Activated naive CD4-positive, alpha-beta T cell treated with anti-CD3 and anti-CD28 coated beads, Interleukin-2, amount 50 U/mL, for 72 hours (primary cell): ENCODE results near the gene CNTNAP2. TPM values are rescaled to one million over a fixed set of nuclear protein-coding genes. Genes with fewer than 3 reads are reported as not detected.

Source experiments
- ATAC-seq, 2 donors: fragments of 150-1000 bp; cut with Tn5 transposase; 2 replicates each; pipeline ENCODE4 v1.10.0; 2021; ENCODE audit warnings: mild to moderate bottlenecking in 2 of 2, moderate library complexity in 2 of 2
- DNase-seq, 2 donors: peaks; one replicate each; pipeline ENCODE4 v3.0.0; 2021 to 2022; ENCODE audit warnings: low spot score in 2 of 2
- H3K27ac Mint-ChIP-seq, 2 donors: one replicate each; pipeline ENCODE4 v1.8.0; 2022; ENCODE audit warnings: mild to moderate bottlenecking in 2 of 2, mixed read lengths in 2 of 2
- H3K36me3 Mint-ChIP-seq, 2 donors: one replicate each; pipeline ENCODE4 v1.8.0; 2022; ENCODE audit warnings: mixed read lengths in 2 of 2
- H3K9me3 Mint-ChIP-seq, 2 donors: one replicate each; pipeline ENCODE4 v1.8.0; 2022; ENCODE audit warnings: mixed read lengths in 2 of 2
- total RNA-seq, 2 donors: library from RNA; stranded (reverse); gene quantifications; one replicate each; pipeline ENCODE4 v1.2.3, GENCODE V29; 2022

The CNTNAP2 gene
- total RNA-seq = not detected

DNA sequence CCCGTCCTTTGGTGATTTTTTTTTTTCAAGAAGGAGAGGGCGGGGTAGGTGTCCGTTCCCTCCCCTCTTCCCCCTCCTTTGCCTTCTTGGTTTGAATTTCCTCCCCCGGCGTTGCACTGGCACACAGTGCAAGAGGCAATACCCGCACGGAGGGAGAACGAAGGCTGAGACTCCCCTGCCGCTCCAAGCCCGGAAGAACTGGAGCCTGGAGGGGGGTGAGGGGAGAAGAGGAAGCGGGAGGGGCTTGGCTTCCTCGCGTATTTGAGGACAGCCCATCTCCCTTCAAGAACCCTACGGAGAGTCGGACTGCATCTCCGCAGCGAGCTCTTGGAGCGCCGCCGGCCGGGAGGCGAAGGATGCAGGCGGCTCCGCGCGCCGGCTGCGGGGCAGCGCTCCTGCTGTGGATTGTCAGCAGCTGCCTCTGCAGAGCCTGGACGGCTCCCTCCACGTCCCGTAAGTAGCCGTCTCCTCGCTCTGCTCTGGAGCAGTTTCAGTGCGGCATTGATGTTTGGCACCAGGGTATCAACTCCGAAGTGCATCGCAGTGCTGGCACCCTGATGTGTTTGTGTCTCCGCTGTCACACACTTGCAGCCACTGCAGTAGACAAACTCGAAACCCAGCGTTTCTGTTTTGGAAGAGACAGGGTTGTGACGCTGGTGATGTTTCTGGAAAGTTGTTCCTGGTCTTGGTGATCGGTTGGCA lies at the start of gene CNTNAP2:
CNTNAP2 (plus strand) TSS at position 281 of the 702 bp plus-strand sequence; CDS start at position 357, 76 bp downstream.
- ATAC-seq (peak in 1 of 2 donors; percentile 38), DNase-seq (no peak)
- Mint-ChIP-seq H3K9me3 (peaks cover 7 to 10% of the 10 kb centered on the region in 2 donors), H3K27ac (no peak within 1 kb of the TSS), H3K36me3 (peaks cover 0 to 14% of the 10 kb centered on the region in 2 donors)

DNA sequence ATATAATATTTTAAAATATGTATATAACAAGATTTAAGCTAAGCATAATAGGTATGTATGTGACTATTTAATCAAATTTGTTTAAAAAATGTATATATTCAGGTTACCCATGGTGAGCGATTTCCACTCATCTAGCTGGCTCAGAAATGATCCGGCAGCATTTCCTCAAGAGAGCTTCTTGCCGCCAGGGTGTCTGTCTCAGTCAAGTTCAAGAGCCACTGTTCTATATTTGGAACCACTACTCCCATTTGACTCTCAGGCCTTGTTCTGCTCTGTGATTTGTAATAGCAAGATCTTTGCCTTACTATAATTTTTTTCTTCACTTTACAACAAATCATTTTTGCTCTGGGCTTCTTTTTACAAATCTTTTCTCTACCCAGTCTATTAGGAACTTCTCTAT lies 48.7 kb upstream of the CNTNAP2 start:
- ATAC-seq (no peak), DNase-seq (no peak)
- H3K27ac Mint-ChIP-seq = no peak overlapping the region
- no peaks in the 10 kb centered on the region for H3K9me3 Mint-ChIP-seq
- H3K36me3 Mint-ChIP-seq = no peaks in the 10 kb centered on the region

DNA sequence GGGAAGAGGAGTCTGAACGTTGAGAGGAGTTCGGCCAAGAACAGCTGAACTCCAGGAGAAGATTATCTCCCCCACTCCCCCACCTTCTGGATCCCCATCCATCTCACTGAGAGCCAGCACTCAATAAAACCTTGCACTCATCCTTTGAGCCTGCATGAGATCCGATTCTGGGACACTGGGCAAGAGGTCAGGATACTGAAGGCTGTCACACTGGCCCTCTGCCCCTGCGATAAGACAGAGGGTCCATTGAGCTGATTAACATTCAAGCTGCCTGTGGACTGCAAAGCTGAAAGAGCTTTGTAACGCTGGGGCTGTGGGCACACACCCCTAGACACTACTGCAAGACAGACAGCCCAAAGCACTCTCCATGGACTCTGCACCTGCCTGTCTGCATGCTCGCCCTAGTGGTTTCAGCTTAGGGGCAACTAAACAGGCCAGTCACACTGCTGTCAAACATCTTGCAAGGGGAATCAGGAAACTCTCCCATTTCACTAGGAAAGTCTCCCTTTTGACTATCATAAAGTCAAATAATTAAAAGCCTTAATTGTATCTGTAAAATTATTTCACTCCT lies 42.3 kb upstream of the CNTNAP2 start:
- Mint-ChIP-seq H3K27ac (no peak overlapping the region), H3K36me3 (no peaks in the 10 kb centered on the region), H3K9me3 (peaks cover 0 to 5% of the 10 kb centered on the region in 2 donors)
- ATAC-seq (no peak), DNase-seq (no peak)

- no peak for ATAC-seq
- no peak for DNase-seq
- Mint-ChIP-seq H3K36me3 (no peaks in the 10 kb centered on the region), H3K27ac (no peak overlapping the region), H3K9me3 (peaks cover 0 to 5% of the 10 kb centered on the region in 2 donors)
Observed at GRCh38 chr7:146076344-146076743, 40.3 kb upstream of the CNTNAP2 start.

GRCh38 chr7:146084086-146084485 lies 32.5 kb upstream of the CNTNAP2 start:
- H3K36me3 Mint-ChIP-seq = no peaks in the 10 kb centered on the region
- DNase-seq (no peak), ATAC-seq (no peak)
- H3K9me3 Mint-ChIP-seq = no peaks in the 10 kb centered on the region
- no peak overlapping the region for H3K27ac Mint-ChIP-seq

GRCh38 chr7:146090023-146090645 lies 26.5 kb upstream of the CNTNAP2 start:
- no peak for DNase-seq
- H3K36me3 Mint-ChIP-seq = no peaks in the 10 kb centered on the region
- no peaks in the 10 kb centered on the region for H3K9me3 Mint-ChIP-seq
- peak in 1 of 2 donors; percentile 56 for ATAC-seq
- no peak overlapping the region for H3K27ac Mint-ChIP-seq

GRCh38 chr7:146094356-146094755 lies 22.2 kb upstream of the CNTNAP2 start:
- DNase-seq (no peak), ATAC-seq (no peak)
- Mint-ChIP-seq H3K27ac (no peak overlapping the region), H3K9me3 (peaks cover 0 to 4% of the 10 kb centered on the region in 2 donors), H3K36me3 (no peaks in the 10 kb centered on the region)

GRCh38 chr7:146096994-146097393 lies 19.6 kb upstream of the CNTNAP2 start:
- Mint-ChIP-seq H3K36me3 (no peaks in the 10 kb centered on the region), H3K9me3 (peaks cover 0 to 4% of the 10 kb centered on the region in 2 donors), H3K27ac (no peak overlapping the region)
- no peak for ATAC-seq
- no peak for DNase-seq

- DNase-seq (no peak), ATAC-seq (no peak)
- H3K36me3 Mint-ChIP-seq = no peaks in the 10 kb centered on the region
- no peak overlapping the region for H3K27ac Mint-ChIP-seq
- H3K9me3 Mint-ChIP-seq = no peaks in the 10 kb centered on the region
Observed at GRCh38 chr7:146106319-146106718, 10.3 kb upstream of the CNTNAP2 start.

DNA sequence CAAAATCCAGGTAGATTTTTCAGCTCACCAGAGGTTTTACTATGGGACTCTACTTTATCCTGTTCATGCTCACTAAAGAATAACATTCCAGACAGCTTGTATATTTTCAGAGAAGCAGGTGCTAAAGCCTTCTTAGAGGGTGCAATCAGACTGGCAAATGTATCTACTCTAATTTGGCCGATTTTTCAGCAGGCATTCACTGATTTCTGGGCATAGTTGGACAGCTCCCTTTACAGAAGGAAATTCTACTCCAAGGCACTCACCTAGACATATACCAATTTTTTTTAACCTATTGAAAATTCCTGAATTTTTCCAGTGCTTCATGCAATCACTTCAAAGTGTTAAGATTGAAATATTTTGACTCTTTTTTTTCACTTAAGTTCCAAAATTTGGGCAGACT lies 3.8 kb upstream of the CNTNAP2 start:
- ATAC-seq = no peak
- Mint-ChIP-seq H3K36me3 (peaks cover 0 to 14% of the 10 kb centered on the region in 2 donors), H3K27ac (no peak overlapping the region), H3K9me3 (peaks cover 7 to 10% of the 10 kb centered on the region in 2 donors)
- no peak for DNase-seq

GRCh38 chr7:146115548-146115850 lies 1.1 kb upstream of the CNTNAP2 start:
- H3K9me3 Mint-ChIP-seq = peaks cover 7 to 10% of the 10 kb centered on the region in 2 donors
- no peak for ATAC-seq
- DNase-seq = no peak

GRCh38 chr7:146115851-146116520 lies 615 bp upstream of the CNTNAP2 start:
- Mint-ChIP-seq H3K27ac (no peak overlapping the region), H3K9me3 (peaks cover 7 to 10% of the 10 kb centered on the region in 2 donors), H3K36me3 (peaks cover 0 to 14% of the 10 kb centered on the region in 2 donors)
- peak in 1 of 2 donors; percentile 62 for ATAC-seq
- DNase-seq = peak in 1 of 2 donors; percentile 16

More at GRCh38 chr7:146115548-146115850, 1.1 kb upstream of the CNTNAP2 start:
- peaks cover 0 to 14% of the 10 kb centered on the region in 2 donors for H3K36me3 Mint-ChIP-seq
- no peak overlapping the region for H3K27ac Mint-ChIP-seq

DNA sequence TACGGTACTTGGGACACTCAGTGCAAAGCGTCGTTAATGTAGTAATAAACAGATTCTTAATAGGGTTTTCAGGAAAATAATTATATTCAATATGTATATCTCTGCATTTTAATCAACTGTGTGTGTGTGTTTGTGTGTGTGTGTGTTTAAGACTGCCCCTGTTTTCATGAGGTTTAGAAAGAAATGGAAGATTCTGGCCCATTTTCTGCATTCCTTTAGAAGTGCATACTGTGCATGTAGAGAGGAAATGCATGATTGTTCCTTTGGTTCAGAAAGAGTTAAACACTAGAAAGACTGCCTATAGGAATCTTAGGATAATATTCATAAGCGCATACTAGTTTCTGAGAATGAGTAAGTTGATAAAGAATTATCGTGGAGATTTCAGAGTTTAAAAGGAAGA lies 975 bp downstream of the CNTNAP2 start:
- Mint-ChIP-seq H3K9me3 (peaks cover 7 to 10% of the 10 kb centered on the region in 2 donors), H3K36me3 (peaks cover 0 to 14% of the 10 kb centered on the region in 2 donors), H3K27ac (no peak overlapping the region)
- DNase-seq (no peak), ATAC-seq (no peak)

DNA sequence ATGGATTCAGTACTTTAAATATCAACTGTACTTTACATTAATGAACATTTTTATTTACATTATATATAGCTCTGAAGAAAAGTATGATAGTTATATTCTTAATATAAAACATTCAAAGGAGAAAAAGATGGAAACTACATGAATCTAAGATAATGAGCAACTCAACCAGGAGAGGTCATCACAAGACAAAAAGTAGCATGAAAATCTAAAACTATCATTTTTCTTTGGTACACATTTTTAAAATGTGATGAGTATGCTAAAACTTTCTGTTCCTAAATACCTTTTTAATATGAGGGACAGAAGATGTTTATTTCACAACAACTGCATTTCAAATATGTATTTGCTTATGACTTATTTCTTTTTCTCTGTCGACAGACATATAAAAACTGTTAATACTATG lies 2.4 kb downstream of the CNTNAP2 start:
- Mint-ChIP-seq H3K9me3 (peaks cover 7 to 10% of the 10 kb centered on the region in 2 donors), H3K27ac (no peak overlapping the region), H3K36me3 (peaks cover 0 to 14% of the 10 kb centered on the region in 2 donors)
- ATAC-seq (no peak), DNase-seq (no peak)

- Mint-ChIP-seq H3K9me3 (peaks cover 0 to 3% of the 10 kb centered on the region in 2 donors), H3K27ac (no peak overlapping the region), H3K36me3 (no peaks in the 10 kb centered on the region)
- DNase-seq (no peak), ATAC-seq (no peak)
Observed at GRCh38 chr7:146123715-146124114, 7.1 kb downstream of the CNTNAP2 start.

DNA sequence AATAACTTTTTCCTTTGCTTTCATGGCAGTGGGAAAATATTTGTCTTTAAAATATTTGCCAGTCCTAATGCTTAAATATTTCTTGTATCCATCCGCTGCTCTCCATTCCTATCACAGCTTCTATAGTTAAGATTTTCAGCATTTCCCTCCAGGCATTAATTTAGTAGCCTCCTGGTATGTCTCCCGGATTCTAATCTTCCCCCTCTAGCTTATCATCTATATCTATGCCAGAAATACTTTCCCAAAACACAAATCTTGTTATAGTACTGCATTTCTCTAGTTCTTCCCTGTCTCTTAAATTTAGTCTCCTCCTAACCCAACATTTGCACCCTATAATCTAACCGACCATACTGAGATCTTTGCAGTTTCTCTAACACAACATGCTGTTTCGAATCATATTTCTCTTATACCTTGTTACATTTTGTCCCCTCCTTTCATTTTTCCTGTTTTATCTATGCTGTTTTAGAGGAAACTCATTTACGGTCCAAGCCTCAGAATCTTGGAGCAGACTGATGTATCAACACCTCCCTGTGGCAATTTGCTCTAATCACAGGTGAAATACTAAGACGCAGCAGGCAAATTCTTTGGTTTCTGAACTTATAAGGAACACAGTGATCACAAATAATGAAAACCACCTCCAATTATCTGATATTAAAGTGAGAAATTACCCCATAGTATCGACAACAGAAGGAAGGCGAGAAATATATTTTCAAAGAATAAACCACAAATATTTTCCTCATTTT lies 10.3 kb downstream of the CNTNAP2 start:
- no peak overlapping the region for H3K27ac Mint-ChIP-seq
- peaks cover 5 to 6% of the 10 kb centered on the region in 2 donors for H3K9me3 Mint-ChIP-seq
- no peak for DNase-seq
- no peak for ATAC-seq
- H3K36me3 Mint-ChIP-seq = no peaks in the 10 kb centered on the region
